ENCODE measurements around the gene UCK2.
A peak's percentile ranks its signal among the peaks of the same experiment; 100 is the strongest.

UCK2 gene

DNA sequence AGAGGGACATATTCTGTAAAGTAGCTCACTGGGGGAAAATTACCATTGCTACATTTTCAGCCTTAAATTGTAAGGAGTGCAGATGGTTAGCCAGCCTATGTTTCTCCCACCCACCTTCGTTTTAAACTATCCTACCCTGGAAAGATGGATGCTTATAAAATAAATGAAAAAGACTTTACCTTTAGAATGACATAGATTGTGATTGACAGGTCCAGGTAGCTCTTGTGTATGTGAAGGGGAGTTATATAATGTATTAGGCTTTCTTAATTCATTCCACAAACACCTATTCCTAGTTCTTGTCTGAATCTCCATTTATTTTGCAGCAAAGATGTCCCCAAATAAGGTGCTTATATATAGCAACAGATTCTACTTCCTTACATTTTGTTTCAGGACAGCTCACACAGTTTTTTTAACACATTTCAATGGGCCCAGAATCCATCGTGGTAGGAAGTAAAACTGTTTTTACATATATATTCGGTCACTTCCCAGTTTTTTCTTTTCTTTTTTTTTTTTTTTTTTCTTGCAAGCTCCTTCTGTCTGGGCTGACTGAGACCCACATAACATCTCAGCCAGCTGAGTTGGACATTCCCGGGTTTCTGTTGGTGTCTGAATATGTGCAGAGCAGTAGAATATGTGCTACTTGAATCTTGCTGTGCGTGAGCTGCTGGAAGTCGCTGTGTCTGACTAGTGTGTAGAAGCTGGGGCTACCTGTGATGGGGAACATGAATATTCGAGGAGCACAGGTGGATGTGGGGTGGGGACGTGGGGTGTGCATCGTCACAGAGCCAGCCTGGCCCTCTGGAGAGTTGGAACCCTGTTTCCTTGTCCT is 27.8 kb downstream of the UCK2 start:
- no peaks in the 10 kb centered on the region for H3K9me3 Mint-ChIP-seq
- TF ChIP-seq, protein P1, sequence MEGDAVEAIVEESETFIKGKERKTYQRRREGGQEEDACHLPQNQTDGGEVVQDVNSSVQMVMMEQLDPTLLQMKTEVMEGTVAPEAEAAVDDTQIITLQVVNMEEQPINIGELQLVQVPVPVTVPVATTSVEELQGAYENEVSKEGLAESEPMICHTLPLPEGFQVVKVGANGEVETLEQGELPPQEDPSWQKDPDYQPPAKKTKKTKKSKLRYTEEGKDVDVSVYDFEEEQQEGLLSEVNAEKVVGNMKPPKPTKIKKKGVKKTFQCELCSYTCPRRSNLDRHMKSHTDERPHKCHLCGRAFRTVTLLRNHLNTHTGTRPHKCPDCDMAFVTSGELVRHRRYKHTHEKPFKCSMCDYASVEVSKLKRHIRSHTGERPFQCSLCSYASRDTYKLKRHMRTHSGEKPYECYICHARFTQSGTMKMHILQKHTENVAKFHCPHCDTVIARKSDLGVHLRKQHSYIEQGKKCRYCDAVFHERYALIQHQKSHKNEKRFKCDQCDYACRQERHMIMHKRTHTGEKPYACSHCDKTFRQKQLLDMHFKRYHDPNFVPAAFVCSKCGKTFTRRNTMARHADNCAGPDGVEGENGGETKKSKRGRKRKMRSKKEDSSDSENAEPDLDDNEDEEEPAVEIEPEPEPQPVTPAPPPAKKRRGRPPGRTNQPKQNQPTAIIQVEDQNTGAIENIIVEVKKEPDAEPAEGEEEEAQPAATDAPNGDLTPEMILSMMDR (IDR thresholded peaks at IDR 0.05; ENCODE audit: unreplicated experiment in 3 of 3): no peak
- H3K27ac Mint-ChIP-seq: no peak overlapping the region
- H3K4me1 Mint-ChIP-seq: peaks cover 49% of the 10 kb centered on the region
- peaks cover 3% of the 10 kb centered on the region for H3K36me3 Mint-ChIP-seq (ENCODE audit: low read depth)
- H3K4me3 Mint-ChIP-seq: no peak overlapping the region
- no peaks in the 10 kb centered on the region for H3K27me3 Mint-ChIP-seq (ENCODE audit: low read depth)

DNA sequence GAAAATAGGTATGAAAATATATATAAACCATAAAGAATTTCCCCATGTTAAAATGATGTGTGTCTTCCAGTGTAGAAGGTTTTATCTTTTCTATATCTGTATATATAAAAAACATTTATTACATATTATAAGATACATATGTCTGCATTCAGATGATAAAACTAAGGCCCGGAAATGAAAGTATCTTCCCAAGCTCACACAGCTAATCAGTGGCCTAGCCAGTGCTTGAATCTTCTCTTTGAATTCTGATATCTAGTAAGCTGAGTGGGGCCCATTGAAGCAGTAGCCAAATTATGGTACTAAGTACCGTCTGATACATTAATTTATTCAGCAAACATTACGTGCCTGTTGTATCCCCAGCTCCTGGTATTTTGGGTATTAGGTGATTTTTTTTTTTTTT is 28.6 kb downstream of the UCK2 start:
- Mint-ChIP-seq H3K4me3 (no peak overlapping the region), H3K36me3 (ENCODE audit: low read depth) (peaks cover 3% of the 10 kb centered on the region), H3K9me3 (no peaks in the 10 kb centered on the region), H3K27ac (no peak overlapping the region), H3K4me1 (peaks cover 49% of the 10 kb centered on the region), H3K27me3 (ENCODE audit: low read depth) (no peaks in the 10 kb centered on the region)
- TF ChIP-seq, protein P1 (IDR thresholded peaks at IDR 0.05; ENCODE audit: unreplicated experiment in 3 of 3): no peak

DNA sequence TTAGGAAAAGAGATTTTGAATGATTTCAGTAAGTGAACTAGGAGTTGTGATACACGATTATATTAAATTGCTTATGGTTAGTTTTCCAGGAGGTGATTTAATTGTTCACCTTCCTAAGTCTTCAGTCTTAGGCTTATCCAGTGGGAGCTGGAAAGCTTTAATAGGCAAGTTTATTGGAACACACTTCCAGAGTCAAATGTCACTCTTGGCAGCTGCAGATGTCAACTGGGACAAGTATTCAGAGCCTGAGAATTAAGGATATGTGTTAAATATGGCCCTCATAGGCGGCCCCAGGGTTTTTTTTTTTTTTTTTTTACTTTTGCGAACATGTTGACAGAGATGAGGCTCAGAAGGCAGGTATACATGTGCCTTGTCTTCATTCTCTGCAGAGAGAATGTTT is 29.2 kb downstream of the UCK2 start:
- Mint-ChIP-seq H3K27me3 (ENCODE audit: low read depth) (no peaks in the 10 kb centered on the region), H3K36me3 (ENCODE audit: low read depth) (peaks cover 2% of the 10 kb centered on the region), H3K4me3 (no peak overlapping the region), H3K27ac (peak overlapping the region in 2 of 3 experiments; percentile 42 to 63), H3K4me1 (peaks cover 49% of the 10 kb centered on the region), H3K9me3 (no peaks in the 10 kb centered on the region)
- TF ChIP-seq, protein P1 (IDR thresholded peaks at IDR 0.05; ENCODE audit: unreplicated experiment in 3 of 3): no peak

DNA sequence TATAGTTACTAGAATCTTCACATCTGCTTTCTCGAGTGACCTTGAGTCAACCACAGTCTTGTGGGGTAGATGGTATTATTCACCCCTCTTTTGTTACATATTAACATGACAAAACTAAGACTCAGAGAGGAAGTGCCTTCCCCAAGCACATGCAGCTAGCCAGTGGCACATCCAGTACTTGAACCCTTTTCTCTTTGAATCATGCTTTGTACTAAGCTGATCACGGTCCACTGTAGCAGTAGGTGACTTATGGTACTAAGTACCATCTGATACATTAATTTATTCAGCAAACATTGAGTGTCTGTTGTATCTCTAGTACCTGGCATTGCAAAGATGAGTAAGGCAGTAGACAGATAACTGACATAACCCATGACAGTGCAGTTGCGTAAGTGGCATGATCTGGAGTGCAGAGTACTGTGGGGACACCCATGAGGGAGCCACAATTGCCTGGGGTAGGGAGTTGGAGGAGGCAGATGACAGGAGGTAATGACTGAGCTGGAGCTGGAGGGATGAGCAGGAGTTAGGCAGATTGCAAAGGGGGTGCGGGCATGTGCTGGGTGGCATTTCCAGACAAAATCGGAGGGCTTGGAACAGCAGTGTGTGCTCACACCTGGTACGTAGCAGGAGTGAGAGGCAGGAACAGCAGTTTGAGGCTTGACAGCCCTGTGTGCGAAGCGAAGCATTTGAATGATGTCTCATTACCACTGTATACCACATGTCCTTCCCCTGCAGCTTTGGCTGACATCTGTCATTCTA is 29.8 kb downstream of the UCK2 start:
- TF ChIP-seq, protein P1 (IDR thresholded peaks at IDR 0.05; ENCODE audit: unreplicated experiment in 3 of 3): no peak
- Mint-ChIP-seq H3K4me3 (no peak overlapping the region), H3K4me1 (peaks cover 53% of the 10 kb centered on the region), H3K27me3 (ENCODE audit: low read depth) (no peaks in the 10 kb centered on the region), H3K27ac (no peak overlapping the region), H3K9me3 (no peaks in the 10 kb centered on the region), H3K36me3 (ENCODE audit: low read depth) (peaks cover 4% of the 10 kb centered on the region)

DNA sequence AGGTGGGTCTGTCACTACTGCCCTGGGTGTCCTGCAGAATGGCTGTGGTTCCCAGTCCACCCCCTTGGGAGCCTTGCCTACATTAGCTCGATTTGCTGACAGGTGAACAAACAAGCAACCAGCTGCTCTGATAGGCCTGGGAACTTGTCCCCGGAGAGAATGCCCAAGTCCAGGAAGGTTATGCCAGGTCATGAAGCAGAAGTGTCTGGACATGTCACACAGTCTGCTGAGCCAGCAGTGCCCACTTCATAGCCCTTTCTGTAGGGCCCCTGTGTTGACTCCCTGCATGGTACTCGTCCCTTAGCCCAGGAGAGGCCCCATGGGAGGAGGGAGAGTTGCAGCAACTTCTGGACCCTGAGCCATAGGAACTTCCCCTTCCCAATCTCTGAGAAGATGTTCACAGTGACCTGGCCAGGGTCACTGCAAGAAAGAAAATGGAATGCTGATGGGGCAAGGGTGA is 31.0 kb downstream of the UCK2 start:
- H3K4me1 Mint-ChIP-seq: peaks cover 47% of the 10 kb centered on the region
- TF ChIP-seq, protein P1 (IDR thresholded peaks at IDR 0.05; ENCODE audit: unreplicated experiment in 3 of 3): no peak
- H3K9me3 Mint-ChIP-seq: no peaks in the 10 kb centered on the region
- H3K36me3 Mint-ChIP-seq (ENCODE audit: low read depth): peaks cover 4% of the 10 kb centered on the region
- H3K27ac Mint-ChIP-seq: no peak overlapping the region
- H3K27me3 Mint-ChIP-seq (ENCODE audit: low read depth): no peaks in the 10 kb centered on the region
- no peak overlapping the region for H3K4me3 Mint-ChIP-seq

Data from nephron (organoid).